GM12872 (cell line): ENCODE measurements around the gene NLGN1.

Experiments used
- TF ChIP-seq, protein P1 (sequence below): IDR thresholded peaks from 3 replicates; pipeline ENCODE4 v1.5.1; 2011; ENCODE audit warnings: low read depth, mild to moderate bottlenecking, low read length, moderate library complexity; ENCODE audit not compliant: insufficient read depth

The NLGN1 gene

DNA sequence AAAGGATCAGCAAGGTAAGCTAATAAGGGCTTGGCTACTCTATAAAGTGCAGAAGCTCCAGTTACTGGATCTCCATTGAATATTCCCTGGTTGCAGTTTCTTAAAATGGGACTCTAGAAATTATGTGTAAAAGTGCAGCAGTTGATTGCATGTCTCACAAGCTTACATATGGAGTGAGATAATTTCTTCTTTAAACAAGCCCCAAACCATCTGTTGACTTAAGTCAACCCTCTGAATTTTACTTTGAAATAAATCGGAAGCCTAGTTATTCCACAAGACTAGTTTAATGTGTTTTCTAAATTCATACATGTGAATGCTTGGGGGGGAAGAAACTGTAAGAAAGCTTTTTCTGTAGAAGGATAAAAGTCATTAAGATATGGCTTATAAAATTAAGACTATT is 664.2 kb downstream of the NLGN1 start:
- TF ChIP-seq, protein P1, sequence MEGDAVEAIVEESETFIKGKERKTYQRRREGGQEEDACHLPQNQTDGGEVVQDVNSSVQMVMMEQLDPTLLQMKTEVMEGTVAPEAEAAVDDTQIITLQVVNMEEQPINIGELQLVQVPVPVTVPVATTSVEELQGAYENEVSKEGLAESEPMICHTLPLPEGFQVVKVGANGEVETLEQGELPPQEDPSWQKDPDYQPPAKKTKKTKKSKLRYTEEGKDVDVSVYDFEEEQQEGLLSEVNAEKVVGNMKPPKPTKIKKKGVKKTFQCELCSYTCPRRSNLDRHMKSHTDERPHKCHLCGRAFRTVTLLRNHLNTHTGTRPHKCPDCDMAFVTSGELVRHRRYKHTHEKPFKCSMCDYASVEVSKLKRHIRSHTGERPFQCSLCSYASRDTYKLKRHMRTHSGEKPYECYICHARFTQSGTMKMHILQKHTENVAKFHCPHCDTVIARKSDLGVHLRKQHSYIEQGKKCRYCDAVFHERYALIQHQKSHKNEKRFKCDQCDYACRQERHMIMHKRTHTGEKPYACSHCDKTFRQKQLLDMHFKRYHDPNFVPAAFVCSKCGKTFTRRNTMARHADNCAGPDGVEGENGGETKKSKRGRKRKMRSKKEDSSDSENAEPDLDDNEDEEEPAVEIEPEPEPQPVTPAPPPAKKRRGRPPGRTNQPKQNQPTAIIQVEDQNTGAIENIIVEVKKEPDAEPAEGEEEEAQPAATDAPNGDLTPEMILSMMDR = no peak

DNA sequence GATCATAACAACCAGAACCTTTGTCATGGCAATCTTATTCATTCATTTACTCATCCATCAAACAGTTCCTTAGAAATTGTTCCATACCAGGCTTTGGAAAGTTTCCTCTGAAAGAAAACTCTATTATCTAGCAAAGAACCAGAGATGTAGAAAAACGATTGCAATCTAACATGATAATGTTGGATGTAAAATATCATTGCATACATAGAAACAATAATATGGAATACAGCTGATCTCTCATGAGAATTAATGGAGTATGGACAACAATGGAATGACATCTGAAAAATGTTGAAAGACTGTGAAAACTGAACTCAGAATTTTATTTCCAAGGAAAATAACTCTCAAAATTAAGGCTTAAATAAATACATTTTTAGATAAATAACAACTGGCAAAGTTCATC is 665.4 kb downstream of the NLGN1 start:
- TF ChIP-seq, protein P1 = no peak

DNA sequence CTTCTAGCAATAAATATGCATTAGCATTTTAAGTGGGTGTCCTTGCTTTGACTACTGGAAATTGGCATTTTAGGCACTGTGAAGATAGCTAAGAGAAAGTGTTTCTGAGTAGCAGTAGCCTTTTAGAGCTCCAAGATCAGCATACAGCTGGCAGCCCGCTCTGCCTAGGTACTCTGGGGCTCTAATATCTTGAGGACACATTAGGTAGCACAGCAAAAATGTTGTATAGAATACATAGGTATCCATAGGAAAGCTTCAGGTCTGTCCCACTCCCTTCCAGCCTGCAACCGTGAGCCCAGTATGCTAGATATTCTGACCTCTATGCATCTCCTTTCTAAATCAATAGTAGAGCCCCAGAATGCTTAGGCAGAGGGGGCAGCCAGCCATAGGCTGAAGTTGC is 670.5 kb downstream of the NLGN1 start:
- TF ChIP-seq, protein P1 = no peak

DNA sequence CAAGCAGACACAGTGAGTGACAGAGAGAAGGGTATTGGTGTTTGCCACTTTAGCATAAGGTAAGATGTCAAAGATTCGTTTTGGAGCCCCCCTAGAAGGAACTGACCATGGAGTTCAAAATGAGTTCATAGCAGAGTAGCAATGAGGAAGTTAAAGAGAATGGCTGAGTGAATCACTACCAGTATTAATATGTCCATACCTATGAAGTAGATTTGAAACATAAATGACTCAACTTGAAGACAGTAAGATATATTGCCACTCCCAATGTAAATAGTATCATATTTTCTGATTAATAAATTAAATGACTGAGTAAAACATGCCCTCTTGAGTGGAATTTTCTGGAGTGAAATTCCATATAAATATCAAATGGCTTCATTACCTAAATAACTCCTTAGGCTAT is 675.1 kb downstream of the NLGN1 start:
- TF ChIP-seq, protein P1 = no peak

DNA sequence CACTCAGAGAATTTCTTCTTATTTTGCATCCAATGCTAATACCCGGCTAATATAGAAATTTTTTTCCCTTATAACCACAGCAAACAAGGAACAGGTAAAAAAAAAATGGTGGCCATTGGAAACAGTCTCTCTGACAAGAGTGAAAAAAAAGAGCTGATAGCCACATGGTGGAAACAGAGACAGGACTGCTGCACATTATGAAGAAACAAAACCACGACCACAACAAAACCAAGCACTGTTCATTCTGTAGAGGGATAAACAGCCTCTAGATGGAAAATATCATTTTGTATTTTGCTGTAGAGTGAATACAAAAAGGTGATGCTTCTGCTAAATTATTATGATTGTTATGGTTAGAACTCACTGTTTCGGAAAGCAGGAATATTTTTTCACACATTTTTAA is 686.2 kb downstream of the NLGN1 start:
- TF ChIP-seq, protein P1 = no peak

DNA sequence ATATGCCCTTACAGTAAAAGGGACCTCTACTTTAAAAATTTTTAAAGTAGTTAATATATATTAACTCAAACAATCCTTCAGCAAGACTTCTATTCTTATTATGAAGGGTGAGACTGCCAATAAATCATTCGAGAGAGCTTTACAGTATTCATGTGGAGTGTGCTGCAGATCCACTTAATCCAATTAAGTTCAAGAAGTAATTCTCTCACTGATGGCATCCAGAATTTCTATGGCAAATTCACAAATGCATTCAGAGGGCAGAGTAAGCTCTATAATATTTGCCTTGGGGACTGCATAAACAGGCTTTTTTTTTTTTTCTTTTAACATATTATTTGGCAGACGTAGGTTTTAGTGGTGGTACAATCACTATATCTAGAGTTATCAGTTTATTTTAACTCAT is 692.0 kb downstream of the NLGN1 start:
- TF ChIP-seq, protein P1 = no peak

DNA sequence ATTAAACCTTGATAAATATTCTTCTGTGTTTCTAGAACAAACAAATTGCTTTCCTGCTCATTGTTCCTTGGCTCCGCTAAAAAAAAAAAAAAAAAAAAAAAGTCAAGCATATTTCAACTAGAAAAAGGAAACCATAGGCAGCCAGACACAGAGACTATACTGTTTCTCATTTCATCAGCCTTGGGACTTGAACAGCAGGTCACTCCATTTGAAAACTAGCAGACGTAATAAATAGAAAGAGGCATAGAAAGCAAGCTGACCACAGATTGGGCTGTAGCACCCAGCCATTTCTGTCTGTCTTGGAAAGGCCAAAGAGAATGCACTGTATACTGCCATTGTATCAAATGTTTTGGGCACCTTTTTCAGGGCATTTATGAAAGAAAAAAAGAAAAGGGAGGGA is 697.1 kb downstream of the NLGN1 start:
- TF ChIP-seq, protein P1 = no peak

DNA sequence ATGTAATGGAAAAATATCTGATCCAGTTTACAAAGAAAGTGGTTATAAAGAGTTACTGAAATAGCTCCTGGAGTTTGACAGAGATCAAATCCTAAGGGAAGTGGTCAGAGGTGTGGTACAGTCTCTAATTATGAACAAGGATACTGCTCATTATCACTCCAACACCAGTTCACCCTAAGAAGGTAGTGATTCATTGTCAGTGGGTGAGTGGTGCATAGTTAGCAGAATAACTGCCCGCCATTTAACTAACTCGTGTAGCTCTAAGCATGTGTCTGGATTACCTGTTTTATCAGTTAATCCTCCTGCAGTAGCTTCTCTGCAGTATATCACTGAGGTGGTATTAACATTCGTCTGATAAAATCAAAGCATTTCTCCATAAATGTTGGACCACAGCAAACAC is 700.1 kb downstream of the NLGN1 start:
- TF ChIP-seq, protein P1 = no peak
